VCaP (cell line): Measurements from ENCODE around the gene ZFHX3.

Experiments used
- H3K27ac ChIP-seq: fragments of 450-650 bp; 2 replicates; pipeline ENCODE4 v1.5.1; 2017
- CTCF ChIP-seq: fragments of 450-650 bp; conservative IDR thresholded peaks from 2 replicates; pipeline ENCODE4 v1.5.1; 2017; ENCODE audit warnings: mild to moderate bottlenecking, moderate library complexity

The ZFHX3 gene

GRCh38 chr16:73058221-73058615 lies 10.3 kb upstream of the ZFHX3 start:
- TF ChIP-seq CTCF, result no peak
- peak overlapping the region; percentile 97 for H3K27ac ChIP-seq

- peak overlapping the region; percentile 97 for H3K27ac ChIP-seq
- no peak; the same call in 1 of the 2 replicates for TF ChIP-seq CTCF
These were observed 9.6 kb upstream of the ZFHX3 start for GRCh38 chr16:73057291-73058210.

GRCh38 chr16:73056921-73057290 lies 9.0 kb upstream of the ZFHX3 start:
- TF ChIP-seq CTCF, result no peak
- peak overlapping the region; percentile 97 for H3K27ac ChIP-seq

- TF ChIP-seq CTCF, result no peak
- peak overlapping the region; percentile 97 for H3K27ac ChIP-seq
These were observed 8.5 kb upstream of the ZFHX3 start for GRCh38 chr16:73056448-73056847.

GRCh38 chr16:73054813-73055482 lies 7.0 kb upstream of the ZFHX3 start:
- no peak for TF ChIP-seq CTCF
- peak overlapping the region; percentile 97 for H3K27ac ChIP-seq

- no peak for TF ChIP-seq CTCF
- H3K27ac ChIP-seq, result peak overlapping the region; percentile 97
These were observed 6.5 kb upstream of the ZFHX3 start for GRCh38 chr16:73054498-73054812.

- H3K27ac ChIP-seq, result peak overlapping the region; percentile 97
These were observed 6.2 kb upstream of the ZFHX3 start for GRCh38 chr16:73054125-73054484.

More at GRCh38 chr16:73054125-73054484, 6.2 kb upstream of the ZFHX3 start:
- 0 out of 2 replicates have a peak, but pooled peaks have one; percentile 0 for TF ChIP-seq CTCF
